H1 (cell line): ENCODE measurements around the gene AKAP12. TPM values are rescaled to one million over a fixed set of nuclear protein-coding genes. Genes with fewer than 3 reads are reported as not detected.

Experiments used
- CTCF ChIA-PET: fragments of 300-600 bp; sonication (Branson Sonifier 250); formaldehyde crosslinking; loops from one replicate; lab custom pipeline; 2021; ENCODE audit not compliant: partially characterized antibody; lab: Charles Lee
- POLR2A ChIA-PET: fragments of 300-600 bp; sonication (Branson Sonifier 250); formaldehyde crosslinking; loops from one replicate; lab custom pipeline; 2021; ENCODE audit warnings: inconsistent platforms; ENCODE audit not compliant: partially characterized antibody; lab: Charles Lee
- DNase-seq, 2 experiments: peaks; one replicate each; pipeline versions ENCODE4 v3.0.0 to v3.0.0-alpha.2; 2010 to 2022; ENCODE audit warnings: low spot score in 2 of 2, low read depth in 1 of 2, mixed read lengths in 1 of 2
- FAIRE-seq: peaks from 2 replicates; lab custom pipeline; 2011; peaks lifted over from hg19 to GRCh38; lab: Jason Lieb, UNC
- H2AFZ ChIP-seq: 2 replicates; pipeline ENCODE4 v1.8.1; 2012; ENCODE audit warnings: low read length, inconsistent platforms
- H2AK5ac ChIP-seq: 2 replicates; pipeline ENCODE4 v1.6.1; 2013; ENCODE audit warnings: low read depth, low read length
- H2BK120ac ChIP-seq: replicated peaks from 2 replicates; pipeline ENCODE3; 2013; ENCODE audit warnings: low read depth, low read length, inconsistent platforms
- H2BK12ac ChIP-seq: 2 replicates; pipeline ENCODE4 v1.6.1; 2013; ENCODE audit warnings: low read depth, low read length
- H2BK15ac ChIP-seq: 2 replicates; pipeline ENCODE4 v1.6.1; 2013; ENCODE audit warnings: low read length
- H2BK20ac ChIP-seq: 2 replicates; pipeline ENCODE4 v1.6.1; 2013; ENCODE audit warnings: low read length
- H2BK5ac ChIP-seq: 2 replicates; pipeline ENCODE4 v1.6.1; 2013; ENCODE audit warnings: low read depth, low read length
- H3K14ac ChIP-seq: 2 replicates; pipeline ENCODE4 v1.6.1; 2013; ENCODE audit warnings: inconsistent platforms; ENCODE audit not compliant: insufficient read length
- H3K18ac ChIP-seq: 2 replicates; pipeline ENCODE4 v1.6.1; 2013; ENCODE audit warnings: low read length; ENCODE audit errors: extremely low read depth
- H3K23ac ChIP-seq: 2 replicates; pipeline ENCODE4 v1.6.1; 2013; ENCODE audit warnings: inconsistent platforms; ENCODE audit not compliant: insufficient read length
- H3K23me2 ChIP-seq: 2 replicates; pipeline ENCODE4 v1.6.1; 2013; ENCODE audit warnings: low read depth, low read length
- H3K27ac ChIP-seq: 2 replicates; pipeline ENCODE4 v1.6.1; 2011; ENCODE audit warnings: low read depth, low read length, inconsistent platforms
- H3K27me3 ChIP-seq, 4 experiments: replicated peaks in 1 of 4; 1 replicate in 1 of 4; 2 replicates in 3 of 4; pipeline versions ENCODE4 v1.6.1 to v1.8.1; 2011 to 2013; ENCODE audit warnings: low read length in 3 of 4, mild to moderate bottlenecking in 3 of 4, inconsistent platforms in 2 of 4, mixed read lengths in 2 of 4, moderate library complexity in 1 of 4; ENCODE audit not compliant: control insufficient read depth in 3 of 4, insufficient read depth in 3 of 4; ENCODE audit errors: extremely low read depth in 1 of 4
- H3K36me3 ChIP-seq, 4 experiments: 2 replicates each; pipeline versions ENCODE4 v1.6.1 to v1.8.1; 2011 to 2013; ENCODE audit warnings: mild to moderate bottlenecking in 4 of 4, low read length in 3 of 4, moderate library complexity in 2 of 4, control low read depth in 1 of 4, inconsistent platforms in 1 of 4; ENCODE audit not compliant: insufficient read depth in 4 of 4, control insufficient read depth in 2 of 4
- H3K4ac ChIP-seq: replicated peaks from 2 replicates; pipeline ENCODE3; 2013; ENCODE audit warnings: low read length, low read depth, mixed read lengths, inconsistent platforms; ENCODE audit not compliant: insufficient read length
- H3K4me1 ChIP-seq, 4 experiments: replicated peaks in 1 of 4; 1 replicate in 1 of 4; 2 replicates in 3 of 4; pipeline versions ENCODE4 v1.6.1 to v1.8.1; 2011 to 2013; ENCODE audit warnings: low read length in 3 of 4, inconsistent platforms in 2 of 4, mixed read lengths in 1 of 4; ENCODE audit not compliant: insufficient read depth in 4 of 4, control insufficient read depth in 3 of 4
- H3K4me2 ChIP-seq, 2 experiments: 2 replicates each; pipeline versions ENCODE4 v1.6.1 to v1.8.1; 2011 to 2013; ENCODE audit warnings: low read depth in 2 of 2, low read length in 2 of 2, control low read depth in 1 of 2, inconsistent platforms in 1 of 2, mild to moderate bottlenecking in 1 of 2; ENCODE audit not compliant: insufficient read depth in 1 of 2
- H3K4me3 ChIP-seq, 4 experiments: fragments of 200-600, 300-600 bp in 1 of 4; sonication (generic), shearing (Covaris generic), sonication (Bioruptor Twin) in 1 of 4; 2 replicates each; pipeline versions ENCODE4 v1.5.1 to v1.8.1; 2011 to 2016; ENCODE audit warnings: low read length in 4 of 4, low read depth in 3 of 4, control low read depth in 2 of 4, inconsistent platforms in 2 of 4, mild to moderate bottlenecking in 2 of 4, mixed read lengths in 1 of 4, moderate library complexity in 1 of 4; ENCODE audit not compliant: insufficient read depth in 2 of 4; ENCODE audit errors: extremely low read depth in 1 of 4
- H3K56ac ChIP-seq: replicated peaks from 2 replicates; pipeline ENCODE3; 2013; ENCODE audit warnings: low read depth, mild to moderate bottlenecking, mixed read lengths, low read length, inconsistent platforms; ENCODE audit not compliant: insufficient read length
- H3K79me1 ChIP-seq: 2 replicates; pipeline ENCODE4 v1.6.1; 2013; ENCODE audit warnings: low read depth, low read length, control low read depth
- H3K79me2 ChIP-seq, 2 experiments: 2 replicates each; pipeline versions ENCODE4 v1.6.1 to v1.8.1; 2012 to 2013; ENCODE audit warnings: low read length in 2 of 2, mild to moderate bottlenecking in 2 of 2, inconsistent platforms in 1 of 2; ENCODE audit not compliant: insufficient read depth in 2 of 2, control insufficient read depth in 1 of 2
- H3K9ac ChIP-seq, 4 experiments: replicated peaks in 1 of 4; 1 replicate in 1 of 4; 2 replicates in 3 of 4; pipeline versions ENCODE4 v1.6.1 to v1.8.1; 2011 to 2013; ENCODE audit warnings: low read depth in 3 of 4, low read length in 3 of 4, control low read depth in 2 of 4, mild to moderate bottlenecking in 2 of 4, moderate library complexity in 2 of 4, inconsistent platforms in 1 of 4; ENCODE audit errors: extremely low read depth in 1 of 4
- H3K9me3 ChIP-seq, 2 experiments: 2 replicates each; pipeline versions ENCODE4 v1.6.1 to v1.8.1; 2012 to 2013; ENCODE audit warnings: mild to moderate bottlenecking in 2 of 2, moderate library complexity in 2 of 2, control low read depth in 1 of 2, inconsistent platforms in 1 of 2, low read depth in 1 of 2, low read length in 1 of 2, mixed read lengths in 1 of 2; ENCODE audit not compliant: insufficient read depth in 2 of 2
- H4K20me1 ChIP-seq, 2 experiments: replicated peaks in 1 of 2; 2 replicates each; pipeline versions ENCODE3 to v1.8.1; 2011 to 2013; ENCODE audit warnings: inconsistent platforms in 2 of 2, low read length in 2 of 2, mild to moderate bottlenecking in 1 of 2; ENCODE audit not compliant: insufficient read depth in 2 of 2, control insufficient read depth in 1 of 2
- H4K5ac ChIP-seq: 2 replicates; pipeline ENCODE4 v1.6.1; 2013; ENCODE audit warnings: low read length, low read depth, mixed read lengths, inconsistent platforms; ENCODE audit not compliant: insufficient read length
- H4K8ac ChIP-seq: 2 replicates; pipeline ENCODE4 v1.8.0; 2013; ENCODE audit warnings: mild to moderate bottlenecking, moderate library complexity, low read length, inconsistent platforms; ENCODE audit not compliant: insufficient read depth; ENCODE audit errors: extremely low read depth
- H4K91ac ChIP-seq: replicated peaks from 2 replicates; pipeline ENCODE3; 2013; ENCODE audit warnings: low read length, mixed read lengths, inconsistent platforms; ENCODE audit not compliant: insufficient read length
- BACH1 ChIP-seq: IDR thresholded peaks from 2 replicates; pipeline ENCODE4 v1.6.1; 2012; ENCODE audit warnings: low read length, improper control_type of control experiment
- CBX8 ChIP-seq: fragments of 300-800, 300-1000 bp; sonication (generic); IDR thresholded peaks from 2 replicates; pipeline ENCODE4 v1.7.1; 2016; ENCODE audit warnings: low read depth, low read length, borderline replicate concordance
- CTBP2 ChIP-seq: IDR thresholded peaks from 2 replicates; pipeline ENCODE4 v1.7.0; 2011; ENCODE audit warnings: borderline replicate concordance, mild to moderate bottlenecking, moderate library complexity, mixed read lengths, low read length; ENCODE audit not compliant: insufficient read depth, insufficient read length
- EZH2 ChIP-seq: fragments of 200-600 bp; sonication (generic); IDR thresholded peaks from 2 replicates; pipeline ENCODE4 v1.7.1; 2012; ENCODE audit warnings: low read depth, mild to moderate bottlenecking, moderate library complexity, low read length, inconsistent platforms; ENCODE audit not compliant: severe bottlenecking
- HDAC6 ChIP-seq: IDR thresholded peaks from one replicate; pipeline ENCODE4 v1.7.1; 2012; ENCODE audit warnings: low read depth, mild to moderate bottlenecking, inconsistent platforms, low read length, moderate library complexity
- KDM5A ChIP-seq: fragments of 200-600 bp; IDR thresholded peaks from 2 replicates; pipeline ENCODE4 v1.7.1; 2012; ENCODE audit warnings: mild to moderate bottlenecking, low read length, inconsistent platforms, mixed read lengths
- MAFK ChIP-seq: IDR thresholded peaks from 2 replicates; pipeline ENCODE4 v1.6.1; 2012; ENCODE audit warnings: low read depth, mild to moderate bottlenecking, improper control_type of control experiment, low read length
- NANOG ChIP-seq: IDR thresholded peaks from 2 replicates; pipeline ENCODE4 v1.6.1; 2011; ENCODE audit warnings: low read length, low read depth, mild to moderate bottlenecking, inconsistent platforms; ENCODE audit not compliant: insufficient read depth, poor library complexity, severe bottlenecking
- RFX5 ChIP-seq: IDR thresholded peaks from 2 replicates; pipeline ENCODE4 v1.6.1; 2011; ENCODE audit warnings: low read depth, low read length, improper control_type of control experiment, borderline replicate concordance
- SAP30 ChIP-seq: fragments of 300-600 bp; sonication (generic); IDR thresholded peaks from 2 replicates; pipeline ENCODE4 v1.7.1; 2012; ENCODE audit warnings: low read length, moderate library complexity, mild to moderate bottlenecking, inconsistent platforms; ENCODE audit not compliant: insufficient read depth, insufficient replicate concordance
- SIRT6 ChIP-seq: IDR thresholded peaks from one replicate; pipeline ENCODE4 v1.7.1; 2012; ENCODE audit warnings: low read length, inconsistent platforms
- SP1 ChIP-seq: IDR thresholded peaks from 2 replicates; pipeline ENCODE4 v1.6.1; 2011; ENCODE audit warnings: low read depth, low read length
- TCF12 ChIP-seq: IDR thresholded peaks from 2 replicates; pipeline ENCODE4 v1.6.1; 2011; ENCODE audit warnings: low read depth, mild to moderate bottlenecking, low read length
- TEAD4 ChIP-seq: IDR thresholded peaks from 2 replicates; pipeline ENCODE4 v1.6.1; 2012; ENCODE audit warnings: low read depth, low read length, inconsistent platforms, mixed read lengths
- polyA plus RNA-seq, 7 experiments: library from polyadenylated mRNA; depleted of rRNA in 3 of 7; stranded (reverse) in 5 of 7; unstranded in 2 of 7; fragments of >200 nt in 5 of 7; fragments of 200-250 nt in 2 of 7; gene quantifications; 1 replicate in 5 of 7; 2 replicates in 1 of 7; 4 replicates in 1 of 7; pipeline versions ENCODE4 v1.2.1 to v1.2.3, GENCODE V29; 2011 to 2013; ENCODE audit warnings: missing spikeins in 2 of 7, mixed read lengths in 2 of 7
- total RNA-seq: library from RNA; stranded (reverse); fragmentation: NEBNext Ultra II Directional; extraction: Animal tissue kit (Norgen Biotek cat#: 25700); gene quantifications from 2 replicates; pipeline ENCODE4 v1.2.1, GENCODE V29; 2021

AKAP12 gene
- total and polyA plus RNA-seq, 2 of the 8 experiments (the other 6 are each of a cell fraction or from before 2014, with no cell fraction given) = 14.6 to 79.2 TPM

DNA sequence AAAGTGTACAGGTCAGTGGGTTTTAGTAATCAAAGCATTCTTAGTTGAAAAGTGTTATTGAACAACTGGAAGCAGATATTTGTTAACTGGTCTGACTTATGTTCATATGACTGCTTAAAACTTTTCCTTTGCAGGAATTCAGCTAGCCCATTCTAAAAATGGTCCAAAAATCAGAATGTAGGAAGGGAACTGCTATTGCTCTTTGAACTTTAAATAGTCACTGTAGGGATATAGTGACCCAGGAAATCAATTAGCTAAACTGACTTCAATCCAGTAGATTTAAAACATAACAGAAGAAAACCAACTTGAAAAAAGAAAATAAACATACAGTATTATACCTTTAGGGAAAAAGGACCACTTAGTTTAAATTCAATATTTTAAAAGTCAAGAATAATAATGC, 25.5 kb downstream of the AKAP12 start:
- Histone ChIP-seq H3K18ac (no peak overlapping the region), H3K4me1 (peaks cover 0 to 3% (median 0%) of the 10 kb centered on the region in 4 experiments; a peak in 1 of 7 replicates), H2BK20ac (no peak overlapping the region), H4K5ac (no peak overlapping the region), H3K27ac (no peak overlapping the region), H3K23me2 (no peaks in the 10 kb centered on the region), H4K91ac (no peak overlapping the region), H2BK12ac (no peak overlapping the region), H3K4ac (no peak overlapping the region), H3K4me2 (no peak overlapping the region), H3K4me3 (no peak overlapping the region), H3K14ac (no peak overlapping the region), H2BK15ac (no peak overlapping the region), H4K8ac (no peak overlapping the region), H3K56ac (no peak overlapping the region), H3K23ac (no peak overlapping the region), H2AFZ (no peak overlapping the region), H3K36me3 (no peaks in the 10 kb centered on the region), H3K9ac (no peak overlapping the region), H3K27me3 (no peaks in the 10 kb centered on the region), H2BK5ac (no peak overlapping the region), H3K79me1 (no peaks in the 10 kb centered on the region; the same call in 1 of the 2 replicates), H3K9me3 (no peaks in the 10 kb centered on the region), H2BK120ac (no peak overlapping the region), H4K20me1 (peaks cover 0 to 2% of the 10 kb centered on the region in 2 experiments), H3K79me2 (peaks cover 0 to 11% of the 10 kb centered on the region in 2 experiments; a peak in 2 of 4 replicates), H2AK5ac (no peak overlapping the region)
- DNase-seq = no peak
- ChIA-PET POLR2A (interaction anchor here (4.5 kb wide), 1 partner anchor 25 kb away, joined by 23 read pairs; the partner anchor contains the start of gene AKAP12), CTCF (interaction anchor here (1.2 to 2.3 kb wide), 3 partner anchors 58 to 251 kb away, joined by 3 to 6 read pairs (median 3); no protein-coding TSS in a partner anchor)
- TF ChIP-seq KDM5A = no peak
- TF ChIP-seq SAP30 = no peak
- TF ChIP-seq SIRT6 = no peak
- no peak for TF ChIP-seq MAFK
- no peak for TF ChIP-seq NANOG
- TF ChIP-seq TEAD4 = no peak
- no peak for TF ChIP-seq EZH2
- no peak for TF ChIP-seq HDAC6
- TF ChIP-seq CTBP2 = no peak
- TF ChIP-seq SP1 = no peak
- no peak for TF ChIP-seq BACH1
- TF ChIP-seq CBX8 = no peak
- no peak for TF ChIP-seq RFX5
- TF ChIP-seq TCF12 = no peak
- no peak for FAIRE-seq
